Neutrophil (primary cell): ENCODE data around the gene LCN15.

Source experiments
- H3K27ac ChIP-seq: fragments of 200-600 bp; sonication (generic); 2 replicates; pipeline ENCODE4 v1.5.1; 2016; ENCODE audit warnings: mild to moderate bottlenecking, moderate library complexity
- H3K27me3 ChIP-seq: fragments of 200-600 bp; sonication (generic); 2 replicates; pipeline ENCODE4 v1.6.0; 2016; ENCODE audit warnings: mild to moderate bottlenecking
- H3K36me3 ChIP-seq: fragments of 200-600 bp; sonication (generic); 2 replicates; pipeline ENCODE4 v1.5.1; 2017
- H3K4me1 ChIP-seq, 2 experiments: fragments of 200-600 bp in 1 of 2; sonication (generic) in 1 of 2; 1 replicate in 1 of 2; 2 replicates in 1 of 2; pipeline versions ENCODE4 v1.5.1 to v1.6.1; 2013 to 2016; ENCODE audit warnings: low read depth in 1 of 2, low read length in 1 of 2, mild to moderate bottlenecking in 1 of 2, moderate library complexity in 1 of 2; ENCODE audit not compliant: control insufficient read depth in 1 of 2, insufficient read depth in 1 of 2
- H3K4me3 ChIP-seq, 2 experiments: fragments of 200-600 bp in 1 of 2; sonication (generic) in 1 of 2; 1 replicate in 1 of 2; 2 replicates in 1 of 2; pipeline ENCODE4 v1.5.1; 2013 to 2016; ENCODE audit warnings: low read depth in 1 of 2, low read length in 1 of 2, mild to moderate bottlenecking in 1 of 2, moderate library complexity in 1 of 2
- H3K9me3 ChIP-seq: fragments of 200-600 bp; sonication (generic); 2 replicates; pipeline ENCODE4 v1.5.1; 2016
- CTCF ChIP-seq: fragments of 200-600 bp; sonication (generic); IDR thresholded peaks from 2 replicates; pipeline ENCODE4 v1.5.1; 2016; ENCODE audit warnings: antibody characterized with exemption

Gene LCN15

DNA sequence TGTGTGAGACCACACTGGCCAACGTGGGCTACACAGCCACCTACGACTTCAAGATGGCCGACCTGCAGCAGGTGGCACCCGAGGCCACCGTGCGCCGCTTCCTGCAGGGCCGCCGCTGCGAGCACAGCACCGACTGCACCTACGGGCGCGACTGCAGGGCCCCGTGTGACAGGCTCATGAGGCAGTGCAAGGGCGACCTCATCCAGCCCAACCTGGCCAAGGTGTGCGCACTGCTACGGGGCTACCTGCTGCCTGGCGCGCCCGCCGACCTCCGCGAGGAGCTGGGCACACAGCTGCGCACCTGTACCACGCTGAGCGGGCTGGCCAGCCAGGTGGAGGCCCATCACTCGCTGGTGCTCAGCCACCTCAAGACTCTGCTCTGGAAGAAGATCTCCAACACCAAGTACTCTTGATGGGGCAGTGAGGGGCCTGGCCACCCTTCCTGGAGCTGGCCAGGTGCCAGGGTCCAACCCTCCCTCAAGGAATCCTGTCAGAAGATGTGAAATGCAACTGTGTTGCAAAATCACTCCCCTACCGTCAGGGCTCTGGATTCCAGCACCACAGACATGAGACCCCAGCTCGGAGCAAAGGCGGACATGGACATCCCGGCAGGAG lies 40.8 kb downstream of the LCN15 start:
- Histone ChIP-seq H3K4me3 (no peak overlapping the region), H3K36me3 (peaks cover 60% of the 10 kb centered on the region)

DNA sequence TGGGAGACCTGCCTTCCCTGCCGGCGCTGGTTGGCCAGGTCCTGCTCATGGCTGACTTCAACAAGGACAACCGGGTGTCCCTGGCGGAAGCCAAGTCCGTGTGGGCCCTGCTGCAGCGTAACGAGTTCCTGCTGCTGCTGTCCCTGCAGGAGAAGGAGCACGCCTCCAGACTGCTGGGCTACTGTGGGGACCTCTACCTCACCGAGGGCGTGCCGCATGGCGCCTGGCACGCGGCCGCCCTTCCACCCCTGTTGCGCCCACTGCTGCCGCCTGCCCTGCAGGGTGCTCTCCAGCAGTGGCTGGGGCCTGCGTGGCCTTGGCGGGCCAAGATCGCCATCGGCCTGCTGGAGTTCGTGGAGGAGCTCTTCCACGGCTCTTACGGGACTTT lies 41.4 kb downstream of the LCN15 start:
- peaks cover 26 to 30% of the 10 kb centered on the region in 2 experiments for H3K4me1 ChIP-seq
- no peak overlapping the region for H3K4me3 ChIP-seq
- no peaks in the 10 kb centered on the region for H3K9me3 ChIP-seq
- TF ChIP-seq CTCF: no peak
- H3K27me3 ChIP-seq: peaks cover 15% of the 10 kb centered on the region
- peaks cover 60% of the 10 kb centered on the region for H3K36me3 ChIP-seq
- no peak overlapping the region for H3K27ac ChIP-seq

More for the DNA sequence above, 40.8 kb downstream of the LCN15 start:
- H3K4me1 ChIP-seq: peaks cover 30 to 35% of the 10 kb centered on the region in 2 experiments
- H3K9me3 ChIP-seq: no peaks in the 10 kb centered on the region
- peaks cover 15% of the 10 kb centered on the region for H3K27me3 ChIP-seq
- H3K27ac ChIP-seq: no peak overlapping the region
- no peak for TF ChIP-seq CTCF

DNA sequence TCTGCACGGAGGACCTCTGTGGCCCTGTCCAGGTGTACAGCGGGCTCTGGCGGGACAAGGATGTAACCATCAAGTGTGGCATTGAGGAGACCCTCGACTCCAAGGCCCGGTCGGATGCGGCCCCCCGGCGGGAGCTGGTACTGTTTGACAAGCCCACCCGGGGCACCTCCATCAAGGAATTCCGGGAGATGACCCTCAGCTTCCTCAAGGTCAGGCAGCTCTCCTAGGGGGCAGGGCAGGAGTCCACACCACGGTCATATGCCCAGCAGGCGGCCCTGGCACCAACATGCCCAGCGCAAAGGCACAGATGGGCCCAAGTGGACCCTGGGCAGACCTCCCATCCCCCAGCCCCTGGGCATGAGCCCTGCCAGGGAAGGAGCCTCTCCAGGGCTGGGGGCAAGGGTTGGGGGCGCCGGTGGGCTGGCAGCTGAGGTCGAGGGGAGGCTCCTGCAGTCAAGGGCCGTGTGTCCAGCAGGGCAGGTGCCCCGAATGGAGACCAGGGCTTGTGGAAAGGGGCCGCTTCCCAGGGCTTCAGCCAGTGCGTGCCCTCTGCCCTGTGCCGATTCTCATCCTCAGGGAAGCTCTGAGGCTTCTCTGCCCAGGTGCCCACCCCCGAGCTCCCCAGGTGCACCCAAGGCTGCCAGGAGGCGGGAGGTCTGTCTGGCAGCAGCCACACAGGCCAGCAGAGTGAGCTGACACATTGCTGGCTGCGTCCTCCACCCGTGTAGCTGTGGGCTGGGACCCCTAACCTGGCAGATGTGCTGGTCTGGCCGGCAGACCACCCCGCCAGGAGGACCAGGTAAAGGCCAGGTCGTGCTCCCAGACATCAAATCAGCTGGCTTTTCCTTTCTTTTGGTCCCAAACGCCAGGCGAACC lies 42.0 kb downstream of the LCN15 start:
- peaks cover 22 to 27% of the 10 kb centered on the region in 2 experiments for H3K4me1 ChIP-seq
- no peak for TF ChIP-seq CTCF

GRCh38 chr9:136721339-136722092 lies 42.8 kb downstream of the LCN15 start:
- H3K9me3 ChIP-seq: no peaks in the 10 kb centered on the region
- peaks cover 58% of the 10 kb centered on the region for H3K36me3 ChIP-seq
- no peak for TF ChIP-seq CTCF
- peaks cover 29% of the 10 kb centered on the region for H3K27me3 ChIP-seq
- no peak overlapping the region for H3K4me3 ChIP-seq
- no peak overlapping the region for H3K27ac ChIP-seq
- peaks cover 14 to 19% of the 10 kb centered on the region in 2 experiments for H3K4me1 ChIP-seq

More for the DNA sequence above, 42.0 kb downstream of the LCN15 start:
- Histone ChIP-seq H3K9me3 (no peaks in the 10 kb centered on the region), H3K27me3 (peaks cover 21% of the 10 kb centered on the region), H3K27ac (no peak overlapping the region), H3K36me3 (peaks cover 60% of the 10 kb centered on the region), H3K4me3 (no peak overlapping the region)

DNA sequence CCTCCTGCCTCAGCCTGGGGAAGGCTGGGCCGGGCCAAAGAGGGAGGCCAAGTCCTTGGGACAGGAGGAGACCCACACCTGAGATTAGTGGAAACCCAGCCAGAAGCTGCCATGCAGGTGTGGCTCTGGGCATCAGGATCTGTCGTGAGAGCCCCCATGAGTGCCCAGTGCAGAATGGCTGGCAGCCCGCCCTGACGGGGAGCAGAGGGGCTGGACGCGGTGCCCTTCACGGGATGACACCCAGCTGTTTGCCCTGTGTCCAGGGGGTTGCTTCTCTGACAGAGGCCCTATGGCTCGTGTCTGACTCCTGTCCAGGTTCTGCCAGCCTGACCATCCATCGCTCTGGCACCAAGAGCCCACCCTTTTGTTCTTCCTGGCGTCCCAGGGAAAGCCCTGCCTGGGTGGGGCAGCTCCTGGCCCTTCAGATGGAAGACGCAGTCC lies 43.4 kb downstream of the LCN15 start:
- TF ChIP-seq CTCF: no peak
- peaks cover 52% of the 10 kb centered on the region for H3K36me3 ChIP-seq
- H3K4me3 ChIP-seq: no peak overlapping the region
- peaks cover 35% of the 10 kb centered on the region for H3K27me3 ChIP-seq
- no peak overlapping the region for H3K27ac ChIP-seq
- H3K4me1 ChIP-seq: peaks cover 8 to 13% of the 10 kb centered on the region in 2 experiments
- no peaks in the 10 kb centered on the region for H3K9me3 ChIP-seq
